HCT116 (cell line): ENCODE results near the gene SUSD4. TPM values are rescaled to one million over a fixed set of nuclear protein-coding genes. Genes with fewer than 3 reads are reported as not detected.

Experiments used
- ATAC-seq: fragments of 200-7000 bp; cut with Tn5 transposase; 2 replicates; pipeline ENCODE4 v1.9.1; 2020; ENCODE audit warnings: mild to moderate bottlenecking, moderate library complexity
- BruUV-seq: library from RNA; stranded (reverse); fragments of 400-500 nt; replicated peaks from 2 replicates; lab custom pipeline; 2021; lab: Mats Ljungman, UMichigan
- CTCF ChIA-PET: fragments of 300-600 bp; sonication (Branson Sonifier 250); formaldehyde crosslinking; loops from one replicate; lab custom pipeline; 2021; ENCODE audit warnings: antibody characterized with exemption; lab: Charles Lee
- POLR2A ChIA-PET: fragments of 300-600, 350-600 bp; sonication (Branson Sonifier 250); formaldehyde crosslinking; loops from one replicate; lab custom pipeline; 2021; ENCODE audit warnings: antibody characterized with exemption; lab: Charles Lee
- RAD21 ChIA-PET, 2 experiments: fragments of 300-600 bp; sonication (Branson Sonifier 250); formaldehyde crosslinking; loops; one replicate each; lab custom pipeline; 2023; ENCODE audit warnings: low total read pairs in 2 of 2; ENCODE audit not compliant: uncharacterized antibody in 2 of 2, unreplicated experiment in 2 of 2, low non-redundant PET in 1 of 2; lab: Charles Lee
- DNase-seq: peaks from one replicate; pipeline ENCODE4 v3.0.0-alpha.2; 2010; ENCODE audit warnings: low read depth, low spot score
- H2AFZ ChIP-seq: fragments of 200-600 bp; shearing (Covaris generic), sonication (generic); 2 replicates; pipeline ENCODE4 v1.6.1; 2017; ENCODE audit warnings: low read depth, mixed run types, mixed read lengths, antibody characterized with exemption, low read length; ENCODE audit not compliant: poor library complexity, severe bottlenecking
- H3K27ac ChIP-seq: 2 replicates; pipeline ENCODE4 v1.5.1; 2012; ENCODE audit warnings: low read depth, low read length
- H3K27me3 ChIP-seq: fragments of 200-600 bp; sonication (generic); 2 replicates; pipeline ENCODE4 v1.6.1; 2016; ENCODE audit warnings: mixed run types, low read length, mixed read lengths; ENCODE audit not compliant: insufficient read depth
- H3K36me3 ChIP-seq, 2 experiments: fragments of 200-500 bp in 1 of 2; fragments of 200-600 bp in 1 of 2; sonication (Bioruptor generic) in 1 of 2; sonication (generic) in 1 of 2; 2 replicates each; pipeline versions ENCODE4 v1.5.1 to v1.6.1; 2014 to 2016; ENCODE audit warnings: low read length in 2 of 2, inconsistent platforms in 1 of 2, mixed read lengths in 1 of 2, mixed run types in 1 of 2; ENCODE audit not compliant: insufficient read depth in 2 of 2, control insufficient read depth in 1 of 2
- H3K4me1 ChIP-seq, 2 experiments: fragments of 200-600 bp in 1 of 2; sonication (generic) in 1 of 2; 2 replicates each; pipeline versions ENCODE4 v1.5.1 to v1.6.1; 2012 to 2017; ENCODE audit warnings: low read length in 2 of 2, inconsistent platforms in 1 of 2, mild to moderate bottlenecking in 1 of 2, mixed read lengths in 1 of 2, mixed run types in 1 of 2, moderate library complexity in 1 of 2; ENCODE audit not compliant: insufficient read depth in 2 of 2, control insufficient read depth in 1 of 2
- H3K4me2 ChIP-seq: fragments of 200-600 bp; sonication (generic); 2 replicates; pipeline ENCODE4 v1.6.1; 2017; ENCODE audit warnings: mixed run types, low read length, mixed read lengths
- H3K4me3 ChIP-seq, 2 experiments: fragments of 200-600 bp in 1 of 2; sonication (generic) in 1 of 2; replicated peaks in 1 of 2; 2 replicates each; pipeline ENCODE4 v1.5.1; 2011 to 2016; ENCODE audit warnings: low read length in 2 of 2, control low read depth in 1 of 2, low read depth in 1 of 2, mild to moderate bottlenecking in 1 of 2, mixed read lengths in 1 of 2, mixed run types in 1 of 2
- H3K79me2 ChIP-seq: fragments of 200-600 bp; sonication (generic); 2 replicates; pipeline ENCODE4 v1.6.1; 2017; ENCODE audit warnings: mild to moderate bottlenecking, mixed run types, low read length, moderate library complexity, mixed read lengths; ENCODE audit not compliant: insufficient read depth
- H3K9ac ChIP-seq: fragments of 200-600 bp; sonication (generic); 2 replicates; pipeline ENCODE4 v1.6.1; 2016; ENCODE audit warnings: low read length, mixed read lengths
- H3K9me2 ChIP-seq: fragments of 200-600 bp; sonication (generic), shearing (Covaris generic); 2 replicates; pipeline ENCODE4 v1.6.1; 2017; ENCODE audit warnings: mixed run types, mild to moderate bottlenecking, moderate library complexity; ENCODE audit not compliant: insufficient read depth
- H3K9me3 ChIP-seq, 2 experiments: fragments of 200-500 bp in 1 of 2; fragments of 200-600 bp in 1 of 2; sonication (Bioruptor generic) in 1 of 2; sonication (generic) in 1 of 2; 2 replicates each; pipeline ENCODE4 v1.6.1; 2014 to 2017; ENCODE audit warnings: low read length in 2 of 2, mixed read lengths in 2 of 2, inconsistent platforms in 1 of 2, low read depth in 1 of 2, mild to moderate bottlenecking in 1 of 2, mixed run types in 1 of 2, moderate library complexity in 1 of 2; ENCODE audit not compliant: control insufficient read depth in 1 of 2, insufficient read depth in 1 of 2
- H4K20me1 ChIP-seq: fragments of 200-600 bp; sonication (generic), shearing (Covaris generic); 2 replicates; pipeline ENCODE4 v1.6.1; 2017; ENCODE audit warnings: mixed run types, mild to moderate bottlenecking, moderate library complexity; ENCODE audit not compliant: insufficient read depth
- CBX3 ChIP-seq: IDR thresholded peaks from 2 replicates; pipeline ENCODE4 v1.6.1; 2012; ENCODE audit warnings: low read depth
- CEBPB ChIP-seq: IDR thresholded peaks from 2 replicates; pipeline ENCODE4 v1.6.1; 2012; ENCODE audit warnings: low read depth
- EGR1 ChIP-seq: IDR thresholded peaks from 2 replicates; pipeline ENCODE4 v1.6.1; 2012; ENCODE audit warnings: low read depth
- ELF1 ChIP-seq: IDR thresholded peaks from 2 replicates; pipeline ENCODE4 v1.6.1; 2012; ENCODE audit warnings: low read depth, borderline replicate concordance
- EZH2 ChIP-seq: fragments of 200-600 bp; sonication (generic); IDR thresholded peaks from 2 replicates; pipeline ENCODE4 v1.6.1; 2017; ENCODE audit warnings: antibody characterized with exemption, mixed run types
- EZH2phosphoT487 ChIP-seq: fragments of 200-600 bp; IDR thresholded peaks from 2 replicates; pipeline ENCODE4 v1.6.1; 2018; ENCODE audit warnings: antibody characterized with exemption, borderline replicate concordance
- FOSL1 ChIP-seq: IDR thresholded peaks from 2 replicates; pipeline ENCODE4 v1.6.1; 2012; ENCODE audit warnings: low read depth
- JUND ChIP-seq: IDR thresholded peaks from 2 replicates; pipeline ENCODE4 v1.6.1; 2012
- POLR2A ChIP-seq: IDR thresholded peaks from 2 replicates; pipeline ENCODE4 v1.7.0; 2011; ENCODE audit warnings: borderline replicate concordance; ENCODE audit not compliant: insufficient read depth, insufficient read length; ENCODE audit errors: extremely low read depth
- POLR2AphosphoS5 ChIP-seq: IDR thresholded peaks from 2 replicates; pipeline ENCODE4 v1.6.1; 2011; ENCODE audit warnings: mild to moderate bottlenecking, low read depth, low read length, moderate library complexity
- RAD21 ChIP-seq: IDR thresholded peaks from 2 replicates; pipeline ENCODE4 v1.6.1; 2012; ENCODE audit warnings: low read depth, mild to moderate bottlenecking
- SP1 ChIP-seq: IDR thresholded peaks from 2 replicates; pipeline ENCODE4 v1.6.1; 2012; ENCODE audit warnings: low read depth
- SRF ChIP-seq: IDR thresholded peaks from 2 replicates; pipeline ENCODE4 v1.6.1; 2012; ENCODE audit warnings: low read depth
- TCF7L2 ChIP-seq: IDR thresholded peaks from 2 replicates; pipeline ENCODE4 v1.7.0; 2011; ENCODE audit warnings: borderline replicate concordance, inconsistent platforms; ENCODE audit not compliant: insufficient read depth, insufficient read length; ENCODE audit errors: extremely low read depth
- YY1 ChIP-seq: IDR thresholded peaks from 2 replicates; pipeline ENCODE4 v1.6.1; 2011; ENCODE audit warnings: low read length, low read depth, moderate library complexity, mild to moderate bottlenecking; ENCODE audit not compliant: insufficient replicate concordance; ENCODE audit errors: extremely low read depth
- intact Hi-C: fragments of 100-400 bp; cut with micrococcal nuclease; formaldehyde crosslinking; loops from 2 replicates; pipeline ENCODE4 v1.10.0; 2022
- total RNA-seq: library from RNA; stranded (reverse); gene quantifications from one replicate; pipeline ENCODE4 v1.2.1, GENCODE V29; 2021; ENCODE audit not compliant: unreplicated experiment
- TF ChIP-seq, protein P1 (sequence below): IDR thresholded peaks from 2 replicates; pipeline ENCODE4 v1.6.1; 2012; ENCODE audit warnings: low read depth
- TF ChIP-seq, protein P2 (sequence below): IDR thresholded peaks from 2 replicates; pipeline ENCODE4 v1.6.1; 2011; ENCODE audit warnings: mild to moderate bottlenecking, low read length, moderate library complexity; ENCODE audit not compliant: insufficient replicate concordance; ENCODE audit errors: extremely low read depth
- TF ChIP-seq, protein P3 (sequence below), 3 experiments: fragments of 200-600 bp in 1 of 3; sonication (generic) in 1 of 3; IDR thresholded peaks in 2 of 3; conservative IDR thresholded peaks in 1 of 3; 2 replicates each; pipeline ENCODE4 v1.5.1; 2012 to 2017; ENCODE audit warnings: low read depth in 2 of 3, low read length in 2 of 3, antibody characterized with exemption in 1 of 3, borderline replicate concordance in 1 of 3, control low read depth in 1 of 3, mild to moderate bottlenecking in 1 of 3, mixed read lengths in 1 of 3, mixed run types in 1 of 3, moderate library complexity in 1 of 3; ENCODE audit not compliant: insufficient read depth in 1 of 3
- TF ChIP-seq, protein P4 (sequence below): IDR thresholded peaks from 2 replicates; pipeline ENCODE4 v1.6.1; 2012
- TF ChIP-seq, protein P5 (sequence below): IDR thresholded peaks from 2 replicates; pipeline ENCODE4 v1.6.1; 2012

The SUSD4 gene
- total RNA-seq, 1 experiment from 2014 or later, result 0.59 TPM

DNA sequence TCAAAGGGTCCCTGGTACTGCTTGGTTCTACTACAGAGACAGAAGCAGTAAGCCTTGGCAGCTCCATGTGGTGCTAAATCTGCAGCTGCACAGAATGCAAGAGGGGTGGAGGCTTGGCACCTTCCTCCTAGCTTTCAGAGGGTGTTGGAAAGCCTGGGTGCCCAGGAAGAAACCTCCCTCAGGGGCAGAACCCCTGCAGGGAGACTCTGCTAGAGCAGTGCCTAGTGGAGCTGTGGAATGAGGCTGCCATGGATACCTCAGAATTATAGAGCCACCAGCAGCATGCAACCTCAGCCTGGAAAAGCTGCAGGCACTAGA lies 144.7 kb downstream of the SUSD4 start:
- H3K27me3 ChIP-seq, result no peaks in the 10 kb centered on the region
- H3K9ac ChIP-seq, result no peak overlapping the region
- no peak overlapping the region for H2AFZ ChIP-seq
- H3K36me3 ChIP-seq, result no peaks in the 10 kb centered on the region
- no peak for DNase-seq
- H3K9me3 ChIP-seq, result no peaks in the 10 kb centered on the region
- ChIA-PET POLR2A (no interaction called here), CTCF (no interaction called here), RAD21 (no interaction called here)
- TF ChIP-seq SRF (no peak), RAD21 (no peak), POLR2AphosphoS5 (no peak), CBX3 (no peak), TCF7L2 (no peak), CEBPB (no peak), YY1 (no peak), SP1 (no peak), ELF1 (no peak), EZH2phosphoT487 (no peak), FOSL1 (no peak), EGR1 (no peak), JUND (no peak), EZH2 (no peak), POLR2A (no peak)
- TF ChIP-seq, protein P1, sequence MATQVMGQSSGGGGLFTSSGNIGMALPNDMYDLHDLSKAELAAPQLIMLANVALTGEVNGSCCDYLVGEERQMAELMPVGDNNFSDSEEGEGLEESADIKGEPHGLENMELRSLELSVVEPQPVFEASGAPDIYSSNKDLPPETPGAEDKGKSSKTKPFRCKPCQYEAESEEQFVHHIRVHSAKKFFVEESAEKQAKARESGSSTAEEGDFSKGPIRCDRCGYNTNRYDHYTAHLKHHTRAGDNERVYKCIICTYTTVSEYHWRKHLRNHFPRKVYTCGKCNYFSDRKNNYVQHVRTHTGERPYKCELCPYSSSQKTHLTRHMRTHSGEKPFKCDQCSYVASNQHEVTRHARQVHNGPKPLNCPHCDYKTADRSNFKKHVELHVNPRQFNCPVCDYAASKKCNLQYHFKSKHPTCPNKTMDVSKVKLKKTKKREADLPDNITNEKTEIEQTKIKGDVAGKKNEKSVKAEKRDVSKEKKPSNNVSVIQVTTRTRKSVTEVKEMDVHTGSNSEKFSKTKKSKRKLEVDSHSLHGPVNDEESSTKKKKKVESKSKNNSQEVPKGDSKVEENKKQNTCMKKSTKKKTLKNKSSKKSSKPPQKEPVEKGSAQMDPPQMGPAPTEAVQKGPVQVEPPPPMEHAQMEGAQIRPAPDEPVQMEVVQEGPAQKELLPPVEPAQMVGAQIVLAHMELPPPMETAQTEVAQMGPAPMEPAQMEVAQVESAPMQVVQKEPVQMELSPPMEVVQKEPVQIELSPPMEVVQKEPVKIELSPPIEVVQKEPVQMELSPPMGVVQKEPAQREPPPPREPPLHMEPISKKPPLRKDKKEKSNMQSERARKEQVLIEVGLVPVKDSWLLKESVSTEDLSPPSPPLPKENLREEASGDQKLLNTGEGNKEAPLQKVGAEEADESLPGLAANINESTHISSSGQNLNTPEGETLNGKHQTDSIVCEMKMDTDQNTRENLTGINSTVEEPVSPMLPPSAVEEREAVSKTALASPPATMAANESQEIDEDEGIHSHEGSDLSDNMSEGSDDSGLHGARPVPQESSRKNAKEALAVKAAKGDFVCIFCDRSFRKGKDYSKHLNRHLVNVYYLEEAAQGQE, result no peak
- TF ChIP-seq, protein P2, sequence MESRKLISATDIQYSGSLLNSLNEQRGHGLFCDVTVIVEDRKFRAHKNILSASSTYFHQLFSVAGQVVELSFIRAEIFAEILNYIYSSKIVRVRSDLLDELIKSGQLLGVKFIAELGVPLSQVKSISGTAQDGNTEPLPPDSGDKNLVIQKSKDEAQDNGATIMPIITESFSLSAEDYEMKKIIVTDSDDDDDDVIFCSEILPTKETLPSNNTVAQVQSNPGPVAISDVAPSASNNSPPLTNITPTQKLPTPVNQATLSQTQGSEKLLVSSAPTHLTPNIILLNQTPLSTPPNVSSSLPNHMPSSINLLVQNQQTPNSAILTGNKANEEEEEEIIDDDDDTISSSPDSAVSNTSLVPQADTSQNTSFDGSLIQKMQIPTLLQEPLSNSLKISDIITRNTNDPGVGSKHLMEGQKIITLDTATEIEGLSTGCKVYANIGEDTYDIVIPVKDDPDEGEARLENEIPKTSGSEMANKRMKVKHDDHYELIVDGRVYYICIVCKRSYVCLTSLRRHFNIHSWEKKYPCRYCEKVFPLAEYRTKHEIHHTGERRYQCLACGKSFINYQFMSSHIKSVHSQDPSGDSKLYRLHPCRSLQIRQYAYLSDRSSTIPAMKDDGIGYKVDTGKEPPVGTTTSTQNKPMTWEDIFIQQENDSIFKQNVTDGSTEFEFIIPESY, result no peak
- TF ChIP-seq, protein P3, sequence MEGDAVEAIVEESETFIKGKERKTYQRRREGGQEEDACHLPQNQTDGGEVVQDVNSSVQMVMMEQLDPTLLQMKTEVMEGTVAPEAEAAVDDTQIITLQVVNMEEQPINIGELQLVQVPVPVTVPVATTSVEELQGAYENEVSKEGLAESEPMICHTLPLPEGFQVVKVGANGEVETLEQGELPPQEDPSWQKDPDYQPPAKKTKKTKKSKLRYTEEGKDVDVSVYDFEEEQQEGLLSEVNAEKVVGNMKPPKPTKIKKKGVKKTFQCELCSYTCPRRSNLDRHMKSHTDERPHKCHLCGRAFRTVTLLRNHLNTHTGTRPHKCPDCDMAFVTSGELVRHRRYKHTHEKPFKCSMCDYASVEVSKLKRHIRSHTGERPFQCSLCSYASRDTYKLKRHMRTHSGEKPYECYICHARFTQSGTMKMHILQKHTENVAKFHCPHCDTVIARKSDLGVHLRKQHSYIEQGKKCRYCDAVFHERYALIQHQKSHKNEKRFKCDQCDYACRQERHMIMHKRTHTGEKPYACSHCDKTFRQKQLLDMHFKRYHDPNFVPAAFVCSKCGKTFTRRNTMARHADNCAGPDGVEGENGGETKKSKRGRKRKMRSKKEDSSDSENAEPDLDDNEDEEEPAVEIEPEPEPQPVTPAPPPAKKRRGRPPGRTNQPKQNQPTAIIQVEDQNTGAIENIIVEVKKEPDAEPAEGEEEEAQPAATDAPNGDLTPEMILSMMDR (IDR thresholded peaks at IDR 0.05 in 2 of 3, conservative IDR thresholded peaks at IDR 0.05 in 1 of 3; ENCODE audit: borderline replicate concordance in 1 of 3, insufficient read depth in 1 of 3, low read depth in 2 of 3, low read length in 2 of 3), result no peak
- TF ChIP-seq, protein P4, sequence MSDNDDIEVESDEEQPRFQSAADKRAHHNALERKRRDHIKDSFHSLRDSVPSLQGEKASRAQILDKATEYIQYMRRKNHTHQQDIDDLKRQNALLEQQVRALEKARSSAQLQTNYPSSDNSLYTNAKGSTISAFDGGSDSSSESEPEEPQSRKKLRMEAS, result no peak
- TF ChIP-seq, protein P5, sequence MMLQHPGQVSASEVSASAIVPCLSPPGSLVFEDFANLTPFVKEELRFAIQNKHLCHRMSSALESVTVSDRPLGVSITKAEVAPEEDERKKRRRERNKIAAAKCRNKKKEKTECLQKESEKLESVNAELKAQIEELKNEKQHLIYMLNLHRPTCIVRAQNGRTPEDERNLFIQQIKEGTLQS, result no peak
- no peak for ATAC-seq
- H3K4me2 ChIP-seq, result no peak overlapping the region
- H3K27ac ChIP-seq, result no peak overlapping the region
- no TSS peak for BruUV-seq
- intact Hi-C loops, result no loop called here
- H3K4me3 ChIP-seq, result no peak overlapping the region
- H3K79me2 ChIP-seq, result no peaks in the 10 kb centered on the region
- H3K4me1 ChIP-seq, result no peaks in the 10 kb centered on the region
- no peaks in the 10 kb centered on the region for H4K20me1 ChIP-seq
- H3K9me2 ChIP-seq, result no peaks in the 10 kb centered on the region
